Stimulated activated naive CD4-positive, alpha-beta T cell treated with Interleukin-2 at 50 U/mL for 16 hours (primary cell): ENCODE data around the gene FPGS.
A peak's percentile ranks its signal among the peaks of the same experiment; 100 is the strongest.

ENCODE experiments used
- DNase-seq: peaks from one replicate; lab custom pipeline; 2025; lab: John Stamatoyannopoulos, UW

The FPGS gene

GRCh38 chr9:127860260-127860659 lies 57.6 kb downstream of the FPGS start:
- DNase-seq: no peak

GRCh38 chr9:127860779-127861178 lies 58.1 kb downstream of the FPGS start:
- DNase-seq: no peak

GRCh38 chr9:127862075-127863011 lies 59.7 kb downstream of the FPGS start:
- peak; percentile 33 for DNase-seq

DNA sequence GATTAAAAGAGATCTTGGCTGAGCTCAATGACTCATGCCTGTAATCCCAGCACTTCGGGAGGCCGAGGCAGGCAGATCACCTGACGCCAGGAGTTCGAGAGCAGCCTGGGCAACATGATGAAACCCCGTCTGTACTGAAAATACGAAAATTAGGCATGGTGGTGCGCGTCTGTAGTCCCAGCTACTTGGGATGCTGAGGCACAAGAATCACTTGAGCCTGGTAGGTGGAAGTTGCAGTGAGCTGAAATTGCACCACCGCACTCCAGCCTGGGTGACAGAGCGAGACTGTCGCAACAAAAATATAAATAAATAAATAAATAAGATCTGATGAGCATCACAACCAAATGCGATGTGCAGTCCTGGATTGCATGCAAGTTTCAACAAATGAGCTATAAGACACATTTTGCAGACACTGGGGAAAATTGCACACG lies 60.5 kb downstream of the FPGS start:
- no peak for DNase-seq
